ENCODE results near the gene MRPL50.

Gene MRPL50

DNA sequence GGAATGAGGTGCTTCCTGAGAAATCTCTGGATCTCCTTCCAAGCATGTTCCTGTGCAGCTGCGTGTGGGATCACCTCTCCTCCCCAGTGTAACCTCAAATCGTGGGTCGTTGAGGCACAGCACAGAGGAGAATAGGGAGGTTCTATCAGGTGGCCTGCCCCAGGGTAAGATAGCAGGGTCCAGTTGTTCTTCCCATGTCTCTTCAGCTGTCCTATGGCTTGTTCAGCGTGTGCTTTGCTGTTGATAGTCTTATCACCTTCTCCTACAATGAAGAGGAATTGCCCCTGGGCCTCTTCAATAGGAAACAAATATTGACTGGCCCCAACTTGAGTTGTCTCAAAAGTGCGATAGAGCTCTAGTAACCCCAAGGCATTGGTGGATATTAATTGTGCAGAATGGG is 36.0 kb downstream of the MRPL50 start:
- H3K27ac ChIP-seq (ENCODE audit: low read length): no peak overlapping the region
- no peaks in the 10 kb centered on the region for H3K9me3 ChIP-seq (ENCODE audit: insufficient read depth, low read length, severe bottlenecking)
- H3K79me2 ChIP-seq (ENCODE audit: insufficient read depth, low read length): no peaks in the 10 kb centered on the region
- TF ChIP-seq, protein P1, sequence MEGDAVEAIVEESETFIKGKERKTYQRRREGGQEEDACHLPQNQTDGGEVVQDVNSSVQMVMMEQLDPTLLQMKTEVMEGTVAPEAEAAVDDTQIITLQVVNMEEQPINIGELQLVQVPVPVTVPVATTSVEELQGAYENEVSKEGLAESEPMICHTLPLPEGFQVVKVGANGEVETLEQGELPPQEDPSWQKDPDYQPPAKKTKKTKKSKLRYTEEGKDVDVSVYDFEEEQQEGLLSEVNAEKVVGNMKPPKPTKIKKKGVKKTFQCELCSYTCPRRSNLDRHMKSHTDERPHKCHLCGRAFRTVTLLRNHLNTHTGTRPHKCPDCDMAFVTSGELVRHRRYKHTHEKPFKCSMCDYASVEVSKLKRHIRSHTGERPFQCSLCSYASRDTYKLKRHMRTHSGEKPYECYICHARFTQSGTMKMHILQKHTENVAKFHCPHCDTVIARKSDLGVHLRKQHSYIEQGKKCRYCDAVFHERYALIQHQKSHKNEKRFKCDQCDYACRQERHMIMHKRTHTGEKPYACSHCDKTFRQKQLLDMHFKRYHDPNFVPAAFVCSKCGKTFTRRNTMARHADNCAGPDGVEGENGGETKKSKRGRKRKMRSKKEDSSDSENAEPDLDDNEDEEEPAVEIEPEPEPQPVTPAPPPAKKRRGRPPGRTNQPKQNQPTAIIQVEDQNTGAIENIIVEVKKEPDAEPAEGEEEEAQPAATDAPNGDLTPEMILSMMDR (IDR thresholded peaks at IDR 0.05; ENCODE audit: borderline replicate concordance, extremely low read depth, low read length, poor library complexity, severe bottlenecking): no peak
- no peak for TF ChIP-seq EZH2 (IDR thresholded peaks at IDR 0.05; ENCODE audit: borderline replicate concordance, low read depth, low read length, severe bottlenecking)
- ATAC-seq (ENCODE audit: insufficient read depth, low read depth) (no peak), DNase-seq (no peak)
- no peak overlapping the region for H2AFZ ChIP-seq (ENCODE audit: low read depth, low read length)
- no peak overlapping the region for H3K9ac ChIP-seq (ENCODE audit: low read depth, low read length)
- no peaks in the 10 kb centered on the region for H3K36me3 ChIP-seq (ENCODE audit: insufficient read depth, low read length)
- H3K4me1 ChIP-seq (ENCODE audit: insufficient read depth, low read length): no peaks in the 10 kb centered on the region
- H3K27me3 ChIP-seq (ENCODE audit: insufficient read depth, low read length, poor library complexity): no peaks in the 10 kb centered on the region
- H4K20me1 ChIP-seq (ENCODE audit: insufficient read depth, low read length): no peaks in the 10 kb centered on the region
- no peak overlapping the region for H3K4me3 ChIP-seq (ENCODE audit: low read depth in 1 of 2, low read length in 2 of 2)
- H3K4me2 ChIP-seq (ENCODE audit: insufficient read depth, low read length): no peak overlapping the region

DNA sequence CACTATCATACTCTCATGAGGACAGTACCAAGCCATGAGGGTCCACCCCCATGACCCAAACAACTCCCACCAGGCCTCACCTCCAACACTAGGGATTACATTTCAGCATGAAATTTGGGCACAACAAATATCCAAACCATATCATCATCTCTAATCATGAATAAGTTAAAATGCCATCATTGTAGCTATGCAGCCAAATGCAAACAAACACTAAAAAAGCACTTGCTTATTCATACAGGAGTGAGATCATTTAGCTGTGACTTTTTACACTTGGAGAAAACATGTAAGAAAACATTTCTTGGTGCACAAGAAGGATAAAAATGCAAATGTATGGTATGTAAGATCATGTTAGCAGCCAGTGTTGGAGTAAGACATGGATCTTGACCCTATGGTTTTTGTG is 37.8 kb downstream of the MRPL50 start:
- no peaks in the 10 kb centered on the region for H4K20me1 ChIP-seq (ENCODE audit: insufficient read depth, low read length)
- H3K9me3 ChIP-seq (ENCODE audit: insufficient read depth, low read length, severe bottlenecking): no peaks in the 10 kb centered on the region
- H3K4me2 ChIP-seq (ENCODE audit: insufficient read depth, low read length): no peak overlapping the region
- no peak overlapping the region for H2AFZ ChIP-seq (ENCODE audit: low read depth, low read length)
- no peaks in the 10 kb centered on the region for H3K36me3 ChIP-seq (ENCODE audit: insufficient read depth, low read length)
- no peaks in the 10 kb centered on the region for H3K27me3 ChIP-seq (ENCODE audit: insufficient read depth, low read length, poor library complexity)
- H3K79me2 ChIP-seq (ENCODE audit: insufficient read depth, low read length): no peaks in the 10 kb centered on the region
- no peak overlapping the region for H3K9ac ChIP-seq (ENCODE audit: low read depth, low read length)
- no peak overlapping the region for H3K27ac ChIP-seq (ENCODE audit: low read length)
- H3K4me1 ChIP-seq (ENCODE audit: insufficient read depth, low read length): no peaks in the 10 kb centered on the region
- TF ChIP-seq EZH2 (IDR thresholded peaks at IDR 0.05; ENCODE audit: borderline replicate concordance, low read depth, low read length, severe bottlenecking): no peak
- TF ChIP-seq, protein P1 (IDR thresholded peaks at IDR 0.05; ENCODE audit: borderline replicate concordance, extremely low read depth, low read length, poor library complexity, severe bottlenecking): no peak
- no peak for DNase-seq
- no peak overlapping the region for H3K4me3 ChIP-seq (ENCODE audit: low read depth in 1 of 2, low read length in 2 of 2)
- ATAC-seq (ENCODE audit: insufficient read depth, low read depth): no peak

DNA sequence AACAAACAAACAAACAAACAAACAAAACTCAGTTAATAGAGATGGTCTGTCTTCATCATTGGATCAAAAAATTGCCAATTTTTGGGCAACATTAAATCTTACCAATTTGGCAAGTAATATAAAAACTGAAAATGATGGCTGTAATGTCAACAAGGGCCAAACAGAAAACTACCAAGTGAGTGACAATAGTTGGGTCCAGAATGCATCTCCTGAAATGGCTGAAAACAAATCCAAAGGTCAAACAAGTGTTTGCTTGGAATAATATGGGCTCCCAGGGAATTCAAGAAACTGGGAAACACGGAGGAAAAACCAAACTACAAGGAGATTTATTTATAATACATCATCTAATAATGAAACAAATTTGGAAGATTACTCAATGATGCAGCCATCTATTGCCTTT is 38.7 kb downstream of the MRPL50 start:
- no peak overlapping the region for H3K4me2 ChIP-seq (ENCODE audit: insufficient read depth, low read length)
- no peak overlapping the region for H3K4me3 ChIP-seq (ENCODE audit: low read depth in 1 of 2, low read length in 2 of 2)
- no peaks in the 10 kb centered on the region for H3K27me3 ChIP-seq (ENCODE audit: insufficient read depth, low read length, poor library complexity)
- TF ChIP-seq, protein P1 (IDR thresholded peaks at IDR 0.05; ENCODE audit: borderline replicate concordance, extremely low read depth, low read length, poor library complexity, severe bottlenecking): no peak
- no peak for TF ChIP-seq EZH2 (IDR thresholded peaks at IDR 0.05; ENCODE audit: borderline replicate concordance, low read depth, low read length, severe bottlenecking)
- no peaks in the 10 kb centered on the region for H3K4me1 ChIP-seq (ENCODE audit: insufficient read depth, low read length)
- ATAC-seq (ENCODE audit: insufficient read depth, low read depth): no peak
- H3K9me3 ChIP-seq (ENCODE audit: insufficient read depth, low read length, severe bottlenecking): no peaks in the 10 kb centered on the region
- no peaks in the 10 kb centered on the region for H4K20me1 ChIP-seq (ENCODE audit: insufficient read depth, low read length)
- H2AFZ ChIP-seq (ENCODE audit: low read depth, low read length): no peak overlapping the region
- no peak for DNase-seq
- no peaks in the 10 kb centered on the region for H3K79me2 ChIP-seq (ENCODE audit: insufficient read depth, low read length)
- no peak overlapping the region for H3K9ac ChIP-seq (ENCODE audit: low read depth, low read length)
- no peaks in the 10 kb centered on the region for H3K36me3 ChIP-seq (ENCODE audit: insufficient read depth, low read length)
- no peak overlapping the region for H3K27ac ChIP-seq (ENCODE audit: low read length)

DNA sequence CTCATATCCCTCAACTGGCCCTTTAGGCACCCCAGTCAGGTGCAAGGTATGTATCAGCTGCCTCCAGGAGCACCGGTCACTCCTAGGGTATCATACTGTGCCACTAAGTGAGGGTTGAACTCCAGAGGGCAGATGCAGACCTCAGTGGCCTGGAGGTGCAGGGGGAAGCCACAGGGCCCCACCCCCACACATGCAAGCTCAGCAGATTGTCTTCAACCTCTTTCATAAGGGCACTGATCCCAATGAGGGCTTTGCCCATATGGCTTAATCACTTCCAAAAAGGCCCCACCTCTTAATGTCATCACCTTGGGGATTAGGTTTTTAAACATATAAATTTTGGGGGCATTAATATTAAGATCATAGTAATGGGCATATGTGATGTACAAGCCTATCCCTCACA is 41.8 kb downstream of the MRPL50 start:
- TF ChIP-seq, protein P1 (IDR thresholded peaks at IDR 0.05; ENCODE audit: borderline replicate concordance, extremely low read depth, low read length, poor library complexity, severe bottlenecking): no peak
- no peak for TF ChIP-seq EZH2 (IDR thresholded peaks at IDR 0.05; ENCODE audit: borderline replicate concordance, low read depth, low read length, severe bottlenecking)

More for the DNA sequence above, 41.8 kb downstream of the MRPL50 start:
- Histone ChIP-seq H3K79me2 (ENCODE audit: insufficient read depth, low read length) (no peaks in the 10 kb centered on the region), H4K20me1 (ENCODE audit: insufficient read depth, low read length) (no peaks in the 10 kb centered on the region), H3K4me3 (ENCODE audit: low read depth in 1 of 2, low read length in 2 of 2) (no peak overlapping the region), H3K27ac (ENCODE audit: low read length) (no peak overlapping the region), H2AFZ (ENCODE audit: low read depth, low read length) (no peak overlapping the region), H3K4me1 (ENCODE audit: insufficient read depth, low read length) (no peaks in the 10 kb centered on the region), H3K27me3 (ENCODE audit: insufficient read depth, low read length, poor library complexity) (no peaks in the 10 kb centered on the region), H3K9me3 (ENCODE audit: insufficient read depth, low read length, severe bottlenecking) (no peaks in the 10 kb centered on the region), H3K9ac (ENCODE audit: low read depth, low read length) (no peak overlapping the region), H3K4me2 (ENCODE audit: insufficient read depth, low read length) (no peak overlapping the region), H3K36me3 (ENCODE audit: insufficient read depth, low read length) (no peaks in the 10 kb centered on the region)
- ATAC-seq (ENCODE audit: insufficient read depth, low read depth) (no peak), DNase-seq (no peak)

Data from DND-41 (cell line).